ENCODE measurements around the gene ZMYND19.
"Not testable (repeated sequence)": the region's sequence is repeated elsewhere in the genome, so short reads cannot be mapped to it uniquely, and the experiment has no call there.

ZMYND19 gene

GRCh38 chr9:137553654-137554053 is 36.7 kb downstream of the ZMYND19 start:
- not testable (repeated sequence) for DNase-seq

GRCh38 chr9:137552022-137552768 is 38.1 kb downstream of the ZMYND19 start:
- peak; percentile 33 for DNase-seq

GRCh38 chr9:137551264-137552021 is 38.9 kb downstream of the ZMYND19 start, which contains the start of gene MRPL41:
Gene MRPL41, plus strand, starts transcription at chr9:137551879. Its CDS starts 203 bp downstream, at chr9:137552082.
- peak; percentile 91 for DNase-seq

GRCh38 chr9:137550958-137551263 is 39.4 kb downstream of the ZMYND19 start:
- peak; percentile 39 for DNase-seq

GRCh38 chr9:137550231-137550621 is 40.1 kb downstream of the ZMYND19 start, which contains the start of gene PNPLA7:
Gene PNPLA7, minus strand, starts transcription at chr9:137550402. Its CDS starts 205 bp downstream, at chr9:137550197.
- peak; percentile 73 for DNase-seq

GRCh38 chr9:137547687-137548543 is 42.4 kb downstream of the ZMYND19 start:
- DNase-seq = no peak

- no peak for DNase-seq
Observed at GRCh38 chr9:137545123-137545522, 45.2 kb downstream of the ZMYND19 start.

- no peak for DNase-seq
Observed at GRCh38 chr9:137544176-137544760, 46.0 kb downstream of the ZMYND19 start.

- DNase-seq = no peak
Observed at GRCh38 chr9:137543237-137543963, 46.9 kb downstream of the ZMYND19 start.

GRCh38 chr9:137542486-137542885 is 47.8 kb downstream of the ZMYND19 start:
- DNase-seq = no peak

- no peak for DNase-seq
Observed at GRCh38 chr9:137540536-137540935, 49.8 kb downstream of the ZMYND19 start.

- no peak for DNase-seq
Observed at GRCh38 chr9:137538058-137538457, 52.3 kb downstream of the ZMYND19 start.

GRCh38 chr9:137536594-137537131 is 53.6 kb downstream of the ZMYND19 start:
- peak; percentile 47 for DNase-seq

GRCh38 chr9:137535120-137535428 is 55.2 kb downstream of the ZMYND19 start:
- DNase-seq = no peak

- peak; percentile 20 for DNase-seq
Observed at GRCh38 chr9:137534256-137535119, 55.8 kb downstream of the ZMYND19 start.

GRCh38 chr9:137532891-137533468 is 57.3 kb downstream of the ZMYND19 start:
- not testable (repeated sequence) for DNase-seq
